ENCODE results near the gene AKNAD1. TPM values are rescaled to one million over a fixed set of nuclear protein-coding genes. Genes with fewer than 3 reads are reported as not detected.

AKNAD1 gene, protein sequence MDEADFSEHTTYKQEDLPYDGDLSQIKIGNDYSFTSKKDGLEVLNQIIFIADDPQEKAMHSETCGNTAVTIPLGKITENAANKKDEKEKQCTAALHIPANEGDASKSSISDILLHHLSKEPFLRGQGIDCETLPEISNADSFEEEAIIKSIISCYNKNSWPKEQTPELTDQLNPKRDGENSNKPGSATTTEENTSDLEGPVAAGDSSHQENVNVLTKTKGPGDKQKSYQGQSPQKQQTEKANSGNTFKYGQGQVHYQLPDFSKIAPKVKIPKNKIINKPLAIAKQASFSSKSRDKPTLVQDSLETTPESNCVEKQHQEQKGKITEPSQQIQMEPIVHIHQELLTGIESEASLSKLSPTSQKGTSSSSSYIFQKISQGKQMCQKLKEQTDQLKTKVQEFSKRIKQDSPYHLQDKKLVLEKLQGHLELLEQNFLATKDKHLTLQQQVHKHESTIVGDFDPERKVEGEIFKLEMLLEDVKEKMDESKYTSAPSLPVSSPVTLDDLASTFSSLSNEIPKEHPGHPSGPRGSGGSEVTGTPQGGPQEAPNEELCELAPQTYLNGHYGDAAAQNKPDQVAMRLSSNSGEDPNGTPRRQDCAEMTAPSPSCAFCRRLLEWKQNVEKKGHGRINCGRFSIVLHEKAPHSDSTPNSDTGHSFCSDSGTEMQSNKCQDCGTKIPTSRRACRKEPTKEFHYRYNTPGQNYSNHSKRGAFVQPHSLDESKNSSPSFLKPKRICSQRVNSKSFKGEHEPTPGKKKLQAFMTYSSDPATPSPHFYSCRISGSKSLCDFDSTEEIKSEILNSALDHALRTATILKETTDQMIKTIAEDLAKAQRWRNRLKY
- total RNA-seq: 0.78 TPM in 1 of 2 replicates, not detected in the other

DNA sequence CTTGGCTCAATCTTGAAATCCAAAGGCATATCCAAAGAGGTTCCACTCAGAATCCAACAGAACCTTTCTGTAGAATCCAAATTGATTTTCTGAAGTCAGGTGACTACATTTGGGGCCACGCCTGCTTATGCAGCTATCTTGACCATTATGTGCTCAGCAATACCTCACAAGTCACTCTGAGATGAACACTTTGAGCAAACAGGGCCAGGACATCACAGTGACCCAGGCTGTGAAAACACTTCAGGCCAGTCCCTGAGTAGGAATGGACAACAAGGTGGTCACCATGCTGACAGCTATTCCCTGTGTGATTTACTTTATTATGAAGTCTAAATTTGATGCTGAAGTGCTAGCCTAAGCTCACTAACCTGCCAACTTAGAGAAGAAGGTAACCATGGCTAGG is at the start of gene AKNAD1:
Gene AKNAD1, minus strand, starts transcription at position 101 of the 400 bp plus-strand sequence. CDS start 4,430 bp downstream, outside the sequence.

Other genes starting within 250 kb of the AKNAD1 start
- gene HENMT1, start 196.0 kb downstream of the AKNAD1 start, total RNA-seq: 0.64 and 3.7 TPM in 2 replicates
- 8.7 and 18.4 TPM in 2 replicates for gene PRPF38B, start 164.8 kb downstream of the AKNAD1 start, total RNA-seq
- 0.13 TPM in 1 of 2 replicates, not detected in the other for gene FNDC7, start 144.2 kb downstream of the AKNAD1 start, total RNA-seq
- gene STXBP3, start 110.4 kb downstream of the AKNAD1 start, total RNA-seq: 25.5 and 28.3 TPM in 2 replicates
- 21.1 and 31.3 TPM in 2 replicates for gene GPSM2, start 19.9 kb upstream of the AKNAD1 start, total RNA-seq
- 15.5 and 16.3 TPM in 2 replicates for gene CLCC1, start 106.4 kb upstream of the AKNAD1 start, total RNA-seq
- gene WDR47, start 185.0 kb upstream of the AKNAD1 start, total RNA-seq: 7.7 and 10.2 TPM in 2 replicates
- 37.8 and 39.0 TPM in 2 replicates for gene TAF13, start 218.9 kb upstream of the AKNAD1 start, total RNA-seq
- 21.1 and 25.4 TPM in 2 replicates for gene TMEM167B, start 233.7 kb upstream of the AKNAD1 start, total RNA-seq

All from epithelial cell of alveolus of lung (primary cell).